Skeletal muscle satellite cell (primary cell): Measurements from ENCODE around the gene CD226.

Source experiments
- H3K27me3 ChIP-seq: 2 replicates; pipeline ENCODE4 v1.7.0; 2013; ENCODE audit warnings: low read length; ENCODE audit not compliant: control insufficient read depth, insufficient read depth
- H3K36me3 ChIP-seq: 2 replicates; pipeline ENCODE4 v1.7.0; 2013; ENCODE audit warnings: mild to moderate bottlenecking, control low read depth, low read length; ENCODE audit not compliant: insufficient read depth
- H3K4me1 ChIP-seq: 2 replicates; pipeline ENCODE4 v1.7.0; 2013; ENCODE audit warnings: low read length; ENCODE audit not compliant: control insufficient read depth, insufficient read depth
- H3K4me2 ChIP-seq: 2 replicates; pipeline ENCODE4 v1.7.0; 2013; ENCODE audit warnings: mild to moderate bottlenecking, low read length
- H3K4me3 ChIP-seq: 2 replicates; pipeline ENCODE4 v1.7.0; 2013; ENCODE audit warnings: low read length
- H3K9ac ChIP-seq: 2 replicates; pipeline ENCODE4 v1.7.0; 2013; ENCODE audit warnings: mild to moderate bottlenecking, low read depth, low read length, moderate library complexity
- H3K9me3 ChIP-seq: replicated peaks from 2 replicates; pipeline ENCODE4 v1.7.0; 2013; ENCODE audit warnings: mild to moderate bottlenecking, control low read depth, low read length

The CD226 gene

GRCh38 chr18:69830189-69830588 is 117.5 kb downstream of the CD226 start:
- no peak overlapping the region for H3K9ac ChIP-seq

GRCh38 chr18:69820538-69820937 is 127.1 kb downstream of the CD226 start:
- Histone ChIP-seq H3K4me1 (peaks cover 9% of the 10 kb centered on the region), H3K4me2 (no peak overlapping the region), H3K4me3 (no peak overlapping the region), H3K36me3 (no peaks in the 10 kb centered on the region), H3K9ac (no peak overlapping the region), H3K27me3 (no peaks in the 10 kb centered on the region), H3K9me3 (no peaks in the 10 kb centered on the region)

More at GRCh38 chr18:69830189-69830588, 117.5 kb downstream of the CD226 start:
- H3K4me1 ChIP-seq = no peaks in the 10 kb centered on the region
- H3K9me3 ChIP-seq = no peaks in the 10 kb centered on the region
- H3K27me3 ChIP-seq = no peaks in the 10 kb centered on the region
- H3K36me3 ChIP-seq = no peaks in the 10 kb centered on the region
- H3K4me3 ChIP-seq = no peak overlapping the region
- no peak overlapping the region for H3K4me2 ChIP-seq

- H3K27me3 ChIP-seq = no peaks in the 10 kb centered on the region
- H3K4me3 ChIP-seq = no peak overlapping the region
- no peak overlapping the region for H3K9ac ChIP-seq
- no peaks in the 10 kb centered on the region for H3K36me3 ChIP-seq
- H3K4me2 ChIP-seq = no peak overlapping the region
- H3K9me3 ChIP-seq = no peaks in the 10 kb centered on the region
- H3K4me1 ChIP-seq = peaks cover 9% of the 10 kb centered on the region
Observed at GRCh38 chr18:69819460-69819859, 128.2 kb downstream of the CD226 start.

GRCh38 chr18:69817335-69817940 is 130.2 kb downstream of the CD226 start:
- H3K4me2 ChIP-seq = no peak overlapping the region
- peaks cover 9% of the 10 kb centered on the region for H3K4me1 ChIP-seq
- H3K4me3 ChIP-seq = no peak overlapping the region
- no peaks in the 10 kb centered on the region for H3K36me3 ChIP-seq
- H3K9ac ChIP-seq = no peak overlapping the region
- no peaks in the 10 kb centered on the region for H3K9me3 ChIP-seq
- H3K27me3 ChIP-seq = no peaks in the 10 kb centered on the region

GRCh38 chr18:69814861-69815385 is 132.8 kb downstream of the CD226 start:
- Histone ChIP-seq H3K9ac (no peak overlapping the region), H3K4me3 (no peak overlapping the region), H3K36me3 (no peaks in the 10 kb centered on the region)

GRCh38 chr18:69813559-69813958 is 134.1 kb downstream of the CD226 start:
- Histone ChIP-seq H3K36me3 (no peaks in the 10 kb centered on the region), H3K4me3 (no peak overlapping the region), H3K9ac (no peak overlapping the region), H3K9me3 (no peaks in the 10 kb centered on the region), H3K4me2 (no peak overlapping the region), H3K4me1 (peaks cover 9% of the 10 kb centered on the region), H3K27me3 (no peaks in the 10 kb centered on the region)

More at GRCh38 chr18:69814861-69815385, 132.8 kb downstream of the CD226 start:
- Histone ChIP-seq H3K27me3 (no peaks in the 10 kb centered on the region), H3K4me1 (peaks cover 9% of the 10 kb centered on the region), H3K4me2 (no peak overlapping the region), H3K9me3 (no peaks in the 10 kb centered on the region)

GRCh38 chr18:69808399-69808798 is 139.3 kb downstream of the CD226 start:
- Histone ChIP-seq H3K9me3 (no peaks in the 10 kb centered on the region), H3K4me1 (no peaks in the 10 kb centered on the region), H3K36me3 (no peaks in the 10 kb centered on the region), H3K9ac (no peak overlapping the region), H3K4me2 (no peak overlapping the region), H3K27me3 (no peaks in the 10 kb centered on the region), H3K4me3 (no peak overlapping the region)

GRCh38 chr18:69804776-69805501 is 142.7 kb downstream of the CD226 start:
- H3K4me3 ChIP-seq = no peak overlapping the region
- no peak overlapping the region for H3K9ac ChIP-seq
- H3K27me3 ChIP-seq = no peaks in the 10 kb centered on the region
- no peaks in the 10 kb centered on the region for H3K9me3 ChIP-seq
- no peak overlapping the region for H3K4me2 ChIP-seq
- H3K4me1 ChIP-seq = no peaks in the 10 kb centered on the region
- no peaks in the 10 kb centered on the region for H3K36me3 ChIP-seq
